K562 (cell line): Measurements from ENCODE around the gene REM2. TPM values are rescaled to one million over a fixed set of nuclear protein-coding genes. Genes with fewer than 3 reads are reported as not detected.

Source experiments
- CBFA2T3 ChIP-seq: fragments of 450-650 bp; IDR thresholded peaks from 2 replicates; pipeline ENCODE4 v1.6.1; 2017
- GABPB1 ChIP-seq: sonication (generic); formaldehyde crosslinking; IDR thresholded peaks from 2 replicates; pipeline ENCODE4 v1.8.0; 2022; ENCODE audit warnings: mild to moderate bottlenecking, missing genetic modification reagents
- TSC22D4 ChIP-seq: fragments of 450-650 bp; IDR thresholded peaks from 2 replicates; pipeline ENCODE4 v1.6.1; 2016; ENCODE audit warnings: missing genetic modification characterization, missing biosample characterization, control low read depth
- polyA plus RNA-seq, 8 experiments: library from polyadenylated mRNA; depleted of rRNA in 4 of 8; stranded (reverse) in 5 of 8; unstranded in 3 of 8; fragments of >200 nt; fragmentation: Nextera tagmentation in 2 of 8; fragmentation: Illumina TruSeq in 1 of 8; extraction: Ambion mirVana in 2 of 8; extraction: Trizol in 1 of 8; gene quantifications; 2 replicates each; pipeline versions ENCODE4 v1.2.1 to v1.2.3, GENCODE V29; 2011 to 2014; ENCODE audit warnings: inconsistent platforms in 1 of 8, missing spikeins in 1 of 8
- total RNA-seq, 7 experiments: library from RNA; depleted of rRNA in 6 of 7; stranded (reverse); fragments of >200 nt in 6 of 7; fragmentation: Illumina TruSeq in 2 of 7; extraction: Trizol in 2 of 7; gene quantifications; 2 replicates each; pipeline versions ENCODE4 v1.2.1 to v1.2.3, GENCODE V29; 2011 to 2021; ENCODE audit warnings: low replicate concordance in 1 of 7
- TF ChIP-seq, protein P1 (sequence below), 2 experiments: fragments of 450-650 bp; formaldehyde crosslinking in 1 of 2; IDR thresholded peaks; 2 replicates each; pipeline versions ENCODE4 v1.4.0 to v1.6.1; 2014 to 2020; ENCODE audit warnings: mild to moderate bottlenecking in 2 of 2, borderline replicate concordance in 1 of 2, low read depth in 1 of 2
- TF ChIP-seq, protein P2 (sequence below): IDR thresholded peaks from 2 replicates; pipeline ENCODE4 v1.6.1; 2011; ENCODE audit warnings: borderline replicate concordance, low read depth, mild to moderate bottlenecking, moderate library complexity, low read length; ENCODE audit not compliant: insufficient read depth, poor library complexity, severe bottlenecking
- TF ChIP-seq, protein P3 (sequence below): fragments of 250-450 bp; sonication (Bioruptor Pico); IDR thresholded peaks from 2 replicates; pipeline ENCODE4 v1.9.0; 2021; ENCODE audit warnings: mild to moderate bottlenecking, inconsistent platforms
- TF ChIP-seq, protein P4 (sequence below): fragments of 450-650 bp; formaldehyde crosslinking; conservative IDR thresholded peaks from 2 replicates; pipeline ENCODE4 v1.4.0; 2022; ENCODE audit warnings: mild to moderate bottlenecking, missing genetic modification characterization

Gene REM2
- total and polyA plus RNA-seq, 9 of the 15 experiments (the other 6 are each of a cell fraction or from before 2014, with no cell fraction given) = 0.18 to 1.0 (median 0.38) TPM

DNA sequence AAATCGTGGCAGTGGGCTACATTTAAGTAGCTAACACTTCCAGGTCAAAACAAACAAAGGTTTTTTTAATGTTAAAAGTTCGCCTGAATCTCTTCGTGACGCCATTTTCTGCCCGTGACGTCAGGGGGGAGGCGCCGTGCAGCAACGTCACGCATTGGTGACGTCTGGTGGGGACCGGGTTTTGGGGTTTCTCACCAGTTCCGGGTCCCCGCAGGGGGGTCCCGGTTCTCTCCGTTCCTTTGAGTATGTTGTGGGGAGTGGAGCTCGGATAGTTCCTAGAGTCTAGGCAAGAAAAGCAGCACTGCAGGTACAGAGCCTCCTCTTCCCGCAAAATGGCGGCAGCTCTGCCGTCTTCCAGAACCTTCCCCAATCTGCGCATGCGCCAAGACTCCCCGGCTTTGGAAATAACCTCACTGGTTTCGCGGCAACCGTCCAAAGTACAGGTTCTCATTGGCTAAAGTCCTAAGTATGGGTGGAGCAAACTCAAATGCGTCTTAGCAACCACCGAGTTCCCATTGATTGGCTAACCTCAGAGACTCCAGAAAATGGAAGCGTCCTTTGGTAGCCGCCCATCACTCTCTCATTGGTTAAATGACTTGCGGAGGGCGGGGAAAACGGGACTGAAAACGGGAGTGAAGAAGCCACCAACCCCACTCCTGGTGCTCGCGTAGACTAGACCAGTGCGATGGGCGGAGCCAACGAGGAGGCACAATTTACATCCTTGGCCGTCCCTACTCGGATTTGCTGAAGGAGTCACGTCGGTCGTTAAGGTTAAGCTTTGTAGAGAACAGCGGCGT, 36.0 kb downstream of the REM2 start, which contains the start of gene RBM23 (continued):
- TF ChIP-seq, protein P1, sequence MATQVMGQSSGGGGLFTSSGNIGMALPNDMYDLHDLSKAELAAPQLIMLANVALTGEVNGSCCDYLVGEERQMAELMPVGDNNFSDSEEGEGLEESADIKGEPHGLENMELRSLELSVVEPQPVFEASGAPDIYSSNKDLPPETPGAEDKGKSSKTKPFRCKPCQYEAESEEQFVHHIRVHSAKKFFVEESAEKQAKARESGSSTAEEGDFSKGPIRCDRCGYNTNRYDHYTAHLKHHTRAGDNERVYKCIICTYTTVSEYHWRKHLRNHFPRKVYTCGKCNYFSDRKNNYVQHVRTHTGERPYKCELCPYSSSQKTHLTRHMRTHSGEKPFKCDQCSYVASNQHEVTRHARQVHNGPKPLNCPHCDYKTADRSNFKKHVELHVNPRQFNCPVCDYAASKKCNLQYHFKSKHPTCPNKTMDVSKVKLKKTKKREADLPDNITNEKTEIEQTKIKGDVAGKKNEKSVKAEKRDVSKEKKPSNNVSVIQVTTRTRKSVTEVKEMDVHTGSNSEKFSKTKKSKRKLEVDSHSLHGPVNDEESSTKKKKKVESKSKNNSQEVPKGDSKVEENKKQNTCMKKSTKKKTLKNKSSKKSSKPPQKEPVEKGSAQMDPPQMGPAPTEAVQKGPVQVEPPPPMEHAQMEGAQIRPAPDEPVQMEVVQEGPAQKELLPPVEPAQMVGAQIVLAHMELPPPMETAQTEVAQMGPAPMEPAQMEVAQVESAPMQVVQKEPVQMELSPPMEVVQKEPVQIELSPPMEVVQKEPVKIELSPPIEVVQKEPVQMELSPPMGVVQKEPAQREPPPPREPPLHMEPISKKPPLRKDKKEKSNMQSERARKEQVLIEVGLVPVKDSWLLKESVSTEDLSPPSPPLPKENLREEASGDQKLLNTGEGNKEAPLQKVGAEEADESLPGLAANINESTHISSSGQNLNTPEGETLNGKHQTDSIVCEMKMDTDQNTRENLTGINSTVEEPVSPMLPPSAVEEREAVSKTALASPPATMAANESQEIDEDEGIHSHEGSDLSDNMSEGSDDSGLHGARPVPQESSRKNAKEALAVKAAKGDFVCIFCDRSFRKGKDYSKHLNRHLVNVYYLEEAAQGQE (IDR thresholded peaks at IDR 0.05; ENCODE audit: borderline replicate concordance) = no peak
- TF ChIP-seq, protein P1 (CRISPR knock-in tag; IDR thresholded peaks at IDR 0.05; ENCODE audit: low read depth) = 0 out of 2 replicates have a peak, but pooled peaks have one; percentile 34
- TF ChIP-seq CBFA2T3 (no peak), TSC22D4 (tag) (no peak), GABPB1 (CRISPR knock-in tag) (peak; percentile 71)
- TF ChIP-seq, protein P2, sequence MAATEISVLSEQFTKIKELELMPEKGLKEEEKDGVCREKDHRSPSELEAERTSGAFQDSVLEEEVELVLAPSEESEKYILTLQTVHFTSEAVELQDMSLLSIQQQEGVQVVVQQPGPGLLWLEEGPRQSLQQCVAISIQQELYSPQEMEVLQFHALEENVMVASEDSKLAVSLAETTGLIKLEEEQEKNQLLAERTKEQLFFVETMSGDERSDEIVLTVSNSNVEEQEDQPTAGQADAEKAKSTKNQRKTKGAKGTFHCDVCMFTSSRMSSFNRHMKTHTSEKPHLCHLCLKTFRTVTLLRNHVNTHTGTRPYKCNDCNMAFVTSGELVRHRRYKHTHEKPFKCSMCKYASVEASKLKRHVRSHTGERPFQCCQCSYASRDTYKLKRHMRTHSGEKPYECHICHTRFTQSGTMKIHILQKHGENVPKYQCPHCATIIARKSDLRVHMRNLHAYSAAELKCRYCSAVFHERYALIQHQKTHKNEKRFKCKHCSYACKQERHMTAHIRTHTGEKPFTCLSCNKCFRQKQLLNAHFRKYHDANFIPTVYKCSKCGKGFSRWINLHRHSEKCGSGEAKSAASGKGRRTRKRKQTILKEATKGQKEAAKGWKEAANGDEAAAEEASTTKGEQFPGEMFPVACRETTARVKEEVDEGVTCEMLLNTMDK = no peak
- TF ChIP-seq, protein P3, sequence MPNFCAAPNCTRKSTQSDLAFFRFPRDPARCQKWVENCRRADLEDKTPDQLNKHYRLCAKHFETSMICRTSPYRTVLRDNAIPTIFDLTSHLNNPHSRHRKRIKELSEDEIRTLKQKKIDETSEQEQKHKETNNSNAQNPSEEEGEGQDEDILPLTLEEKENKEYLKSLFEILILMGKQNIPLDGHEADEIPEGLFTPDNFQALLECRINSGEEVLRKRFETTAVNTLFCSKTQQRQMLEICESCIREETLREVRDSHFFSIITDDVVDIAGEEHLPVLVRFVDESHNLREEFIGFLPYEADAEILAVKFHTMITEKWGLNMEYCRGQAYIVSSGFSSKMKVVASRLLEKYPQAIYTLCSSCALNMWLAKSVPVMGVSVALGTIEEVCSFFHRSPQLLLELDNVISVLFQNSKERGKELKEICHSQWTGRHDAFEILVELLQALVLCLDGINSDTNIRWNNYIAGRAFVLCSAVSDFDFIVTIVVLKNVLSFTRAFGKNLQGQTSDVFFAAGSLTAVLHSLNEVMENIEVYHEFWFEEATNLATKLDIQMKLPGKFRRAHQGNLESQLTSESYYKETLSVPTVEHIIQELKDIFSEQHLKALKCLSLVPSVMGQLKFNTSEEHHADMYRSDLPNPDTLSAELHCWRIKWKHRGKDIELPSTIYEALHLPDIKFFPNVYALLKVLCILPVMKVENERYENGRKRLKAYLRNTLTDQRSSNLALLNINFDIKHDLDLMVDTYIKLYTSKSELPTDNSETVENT = peak; percentile 38; the same call in 1 of the 2 replicates
- TF ChIP-seq, protein P4, sequence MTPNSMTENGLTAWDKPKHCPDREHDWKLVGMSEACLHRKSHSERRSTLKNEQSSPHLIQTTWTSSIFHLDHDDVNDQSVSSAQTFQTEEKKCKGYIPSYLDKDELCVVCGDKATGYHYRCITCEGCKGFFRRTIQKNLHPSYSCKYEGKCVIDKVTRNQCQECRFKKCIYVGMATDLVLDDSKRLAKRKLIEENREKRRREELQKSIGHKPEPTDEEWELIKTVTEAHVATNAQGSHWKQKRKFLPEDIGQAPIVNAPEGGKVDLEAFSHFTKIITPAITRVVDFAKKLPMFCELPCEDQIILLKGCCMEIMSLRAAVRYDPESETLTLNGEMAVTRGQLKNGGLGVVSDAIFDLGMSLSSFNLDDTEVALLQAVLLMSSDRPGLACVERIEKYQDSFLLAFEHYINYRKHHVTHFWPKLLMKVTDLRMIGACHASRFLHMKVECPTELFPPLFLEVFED = no peak
